ENCODE data around the gene HSPB1.

Gene HSPB1

DNA sequence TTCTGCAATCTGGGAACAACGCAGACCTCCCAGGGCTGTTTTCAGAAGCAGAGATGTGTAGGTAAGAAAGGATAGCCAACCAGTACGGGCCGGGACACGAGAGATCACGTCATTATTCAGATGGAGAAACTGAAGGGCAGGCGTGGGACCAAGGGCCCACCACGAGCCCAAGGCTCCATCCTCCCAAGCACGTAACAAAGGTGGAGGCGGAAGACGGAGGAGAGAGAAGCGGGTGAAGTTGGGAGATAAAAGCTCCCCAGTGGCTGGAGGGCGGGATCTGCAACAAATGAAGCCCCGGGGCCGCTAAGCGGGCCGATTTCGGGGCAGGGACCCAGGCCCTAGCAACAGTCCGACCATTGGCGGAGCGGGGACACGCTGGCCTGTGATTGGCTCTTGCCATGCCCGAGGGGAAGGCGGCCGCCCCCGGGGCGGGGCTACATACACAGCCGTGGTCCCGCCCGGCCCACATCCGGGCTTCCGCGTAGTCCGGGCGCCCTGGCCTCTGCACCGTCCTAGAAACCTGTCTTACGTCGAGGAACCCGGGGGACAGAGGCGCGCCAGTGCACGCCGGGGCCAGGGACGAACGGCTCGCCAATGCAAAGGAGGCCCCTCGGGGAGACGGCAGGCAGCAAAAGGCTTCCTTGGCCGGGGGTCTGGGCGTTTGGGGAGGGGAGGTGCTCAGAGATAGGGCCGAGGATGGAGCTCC, 15.5 kb downstream of the HSPB1 start (continued):
- TF ChIP-seq ZNF600 (tag by site-specific recombination; IDR thresholded peaks at IDR 0.05): no peak
- TF ChIP-seq SP2 (tag by site-specific recombination; IDR thresholded peaks at IDR 0.05): peak; percentile 96
- peak; percentile 77 for TF ChIP-seq ZNF366 (tag by site-specific recombination; conservative IDR thresholded peaks at IDR 0.05)
- no peak; the same call in 1 of the 2 replicates for TF ChIP-seq SCRT2 (tag by site-specific recombination; IDR thresholded peaks at IDR 0.05)
- TF ChIP-seq SALL2 (tag by site-specific recombination; IDR thresholded peaks at IDR 0.05; ENCODE audit: borderline replicate concordance): no peak
- no peak for TF ChIP-seq ZNF202 (tag by site-specific recombination; IDR thresholded peaks at IDR 0.05; ENCODE audit: borderline replicate concordance)

DNA sequence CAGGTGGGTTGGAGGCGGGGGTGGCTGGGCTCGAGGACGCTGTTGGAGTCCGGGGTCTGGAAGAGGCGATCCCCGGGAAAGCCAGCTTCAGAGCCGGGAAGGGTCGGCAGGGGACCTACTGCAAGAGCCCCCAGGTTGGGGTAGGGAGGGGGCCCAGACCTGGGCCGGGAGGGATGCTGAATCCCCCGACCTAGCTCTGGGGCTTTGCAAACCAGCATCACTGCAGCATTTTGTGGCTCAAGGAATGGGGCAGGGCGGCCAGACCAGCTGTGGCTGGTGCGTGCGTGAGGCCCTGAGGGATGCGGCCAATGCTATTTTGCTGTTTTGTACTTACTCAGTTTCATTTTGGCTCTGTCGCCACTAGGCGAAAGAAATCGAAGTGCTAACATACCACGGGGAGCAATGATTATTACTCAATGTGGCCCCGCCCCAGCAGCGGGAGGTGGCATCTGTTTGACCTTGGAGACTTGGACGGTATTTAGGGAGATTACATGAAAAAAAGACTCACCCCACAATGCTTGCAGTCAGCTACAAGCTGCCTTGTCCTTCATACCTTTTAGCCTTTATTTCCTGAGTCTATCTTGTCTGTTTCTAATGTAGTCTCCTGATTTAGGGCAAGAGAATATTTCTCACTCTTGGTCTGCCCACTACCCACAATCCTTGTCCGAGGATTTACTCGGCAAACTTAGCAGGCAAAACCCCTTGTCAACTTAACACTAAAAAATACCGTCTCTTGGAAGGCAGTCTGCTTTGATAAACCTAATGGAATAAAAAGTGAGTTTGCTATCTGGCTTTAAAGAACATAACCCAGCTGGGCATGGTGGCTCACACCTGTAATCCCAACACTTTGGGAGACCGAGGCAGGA, 16.2 kb downstream of the HSPB1 start:
- Histone ChIP-seq H3K4me1 (ENCODE audit: control insufficient read depth, insufficient read depth, low read length) (peaks cover 5% of the 10 kb centered on the region; the same call in 1 of the 2 replicates), H3K9me3 (ENCODE audit: control insufficient read depth, insufficient read depth, low read depth, low read length) (no peaks in the 10 kb centered on the region), H3K36me3 (ENCODE audit: control insufficient read depth in 2 of 2, insufficient read depth in 1 of 2, low read length in 2 of 2) (no peaks in the 10 kb centered on the region; a peak in 1 of 3 replicates), H3K4me3 (ENCODE audit: low read depth, low read length) (peak overlapping the region; percentile 55), H3K27ac (ENCODE audit: extremely low read depth, low read depth, low read length) (peak overlapping the region; percentile 61)
- CTCF ChIA-PET: interaction anchor here (0.9 to 2.1 kb wide), 4 partner anchors 39 to 140 kb away, joined by 3 to 7 read pairs (median 4); no protein-coding TSS in a partner anchor
- POLR2A ChIA-PET: interaction anchor here (0.6 to 2.3 kb wide), 16 partner anchors 9 to 403 kb away, joined by 3 to 24 read pairs (median 4); partner anchors contain the start of gene YWHAG
- TF ChIP-seq, protein P1, sequence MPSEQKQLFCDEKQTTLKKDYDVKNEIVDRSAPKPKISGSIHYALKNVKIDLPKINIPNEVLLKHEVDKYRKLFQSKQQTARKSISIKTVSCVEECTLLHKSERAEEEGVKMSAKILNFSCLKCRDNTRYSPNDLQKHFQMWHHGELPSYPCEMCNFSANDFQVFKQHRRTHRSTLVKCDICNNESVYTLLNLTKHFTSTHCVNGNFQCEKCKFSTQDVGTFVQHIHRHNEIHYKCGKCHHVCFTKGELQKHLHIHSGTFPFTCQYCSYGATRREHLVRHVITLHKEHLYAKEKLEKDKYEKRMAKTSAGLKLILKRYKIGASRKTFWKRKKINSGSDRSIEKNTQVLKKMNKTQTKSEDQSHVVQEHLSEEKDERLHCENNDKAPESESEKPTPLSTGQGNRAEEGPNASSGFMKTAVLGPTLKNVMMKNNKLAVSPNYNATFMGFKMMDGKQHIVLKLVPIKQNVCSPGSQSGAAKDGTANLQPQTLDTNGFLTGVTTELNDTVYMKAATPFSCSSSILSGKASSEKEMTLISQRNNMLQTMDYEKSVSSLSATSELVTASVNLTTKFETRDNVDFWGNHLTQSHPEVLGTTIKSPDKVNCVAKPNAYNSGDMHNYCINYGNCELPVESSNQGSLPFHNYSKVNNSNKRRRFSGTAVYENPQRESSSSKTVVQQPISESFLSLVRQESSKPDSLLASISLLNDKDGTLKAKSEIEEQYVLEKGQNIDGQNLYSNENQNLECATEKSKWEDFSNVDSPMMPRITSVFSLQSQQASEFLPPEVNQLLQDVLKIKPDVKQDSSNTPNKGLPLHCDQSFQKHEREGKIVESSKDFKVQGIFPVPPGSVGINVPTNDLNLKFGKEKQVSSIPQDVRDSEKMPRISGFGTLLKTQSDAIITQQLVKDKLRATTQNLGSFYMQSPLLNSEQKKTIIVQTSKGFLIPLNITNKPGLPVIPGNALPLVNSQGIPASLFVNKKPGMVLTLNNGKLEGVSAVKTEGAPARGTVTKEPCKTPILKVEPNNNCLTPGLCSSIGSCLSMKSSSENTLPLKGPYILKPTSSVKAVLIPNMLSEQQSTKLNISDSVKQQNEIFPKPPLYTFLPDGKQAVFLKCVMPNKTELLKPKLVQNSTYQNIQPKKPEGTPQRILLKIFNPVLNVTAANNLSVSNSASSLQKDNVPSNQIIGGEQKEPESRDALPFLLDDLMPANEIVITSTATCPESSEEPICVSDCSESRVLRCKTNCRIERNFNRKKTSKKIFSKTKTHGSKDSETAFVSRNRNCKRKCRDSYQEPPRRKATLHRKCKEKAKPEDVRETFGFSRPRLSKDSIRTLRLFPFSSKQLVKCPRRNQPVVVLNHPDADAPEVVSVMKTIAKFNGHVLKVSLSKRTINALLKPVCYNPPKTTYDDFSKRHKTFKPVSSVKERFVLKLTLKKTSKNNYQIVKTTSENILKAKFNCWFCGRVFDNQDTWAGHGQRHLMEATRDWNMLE (tag by site-specific recombination; conservative IDR thresholded peaks at IDR 0.05; ENCODE audit: low read depth): no peak
- TF ChIP-seq ZBTB21 (tag by site-specific recombination; IDR thresholded peaks at IDR 0.05) (no peak), ZFP69B (tag by site-specific recombination; IDR thresholded peaks at IDR 0.05) (no peak), SETDB1 (IDR thresholded peaks at IDR 0.05; ENCODE audit: insufficient read length, low read length) (no peak), ZBTB7A (tag by site-specific recombination; IDR thresholded peaks at IDR 0.05; ENCODE audit: low read depth) (no peak), GFI1B (tag by site-specific recombination; IDR thresholded peaks at IDR 0.05) (no peak), RBAK (tag by site-specific recombination; IDR thresholded peaks at IDR 0.05) (no peak), ZNF670 (tag by site-specific recombination; IDR thresholded peaks at IDR 0.05; ENCODE audit: low read depth) (no peak), ZFP41 (tag by site-specific recombination; IDR thresholded peaks at IDR 0.05; ENCODE audit: borderline replicate concordance) (no peak), ZNF530 (tag by site-specific recombination; IDR thresholded peaks at IDR 0.05; ENCODE audit: low read depth) (no peak), PRDM1 (tag by site-specific recombination; IDR thresholded peaks at IDR 0.05) (no peak), ZNF529 (tag by site-specific recombination; IDR thresholded peaks at IDR 0.05; ENCODE audit: insufficient replicate concordance) (no peak), ZNF792 (tag by site-specific recombination; IDR thresholded peaks at IDR 0.05) (no peak)
- TF ChIP-seq, protein P2, sequence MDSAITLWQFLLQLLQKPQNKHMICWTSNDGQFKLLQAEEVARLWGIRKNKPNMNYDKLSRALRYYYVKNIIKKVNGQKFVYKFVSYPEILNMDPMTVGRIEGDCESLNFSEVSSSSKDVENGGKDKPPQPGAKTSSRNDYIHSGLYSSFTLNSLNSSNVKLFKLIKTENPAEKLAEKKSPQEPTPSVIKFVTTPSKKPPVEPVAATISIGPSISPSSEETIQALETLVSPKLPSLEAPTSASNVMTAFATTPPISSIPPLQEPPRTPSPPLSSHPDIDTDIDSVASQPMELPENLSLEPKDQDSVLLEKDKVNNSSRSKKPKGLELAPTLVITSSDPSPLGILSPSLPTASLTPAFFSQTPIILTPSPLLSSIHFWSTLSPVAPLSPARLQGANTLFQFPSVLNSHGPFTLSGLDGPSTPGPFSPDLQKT (IDR thresholded peaks at IDR 0.05; ENCODE audit: borderline replicate concordance, low read depth, low read length): no peak
- TF ChIP-seq, protein P3, sequence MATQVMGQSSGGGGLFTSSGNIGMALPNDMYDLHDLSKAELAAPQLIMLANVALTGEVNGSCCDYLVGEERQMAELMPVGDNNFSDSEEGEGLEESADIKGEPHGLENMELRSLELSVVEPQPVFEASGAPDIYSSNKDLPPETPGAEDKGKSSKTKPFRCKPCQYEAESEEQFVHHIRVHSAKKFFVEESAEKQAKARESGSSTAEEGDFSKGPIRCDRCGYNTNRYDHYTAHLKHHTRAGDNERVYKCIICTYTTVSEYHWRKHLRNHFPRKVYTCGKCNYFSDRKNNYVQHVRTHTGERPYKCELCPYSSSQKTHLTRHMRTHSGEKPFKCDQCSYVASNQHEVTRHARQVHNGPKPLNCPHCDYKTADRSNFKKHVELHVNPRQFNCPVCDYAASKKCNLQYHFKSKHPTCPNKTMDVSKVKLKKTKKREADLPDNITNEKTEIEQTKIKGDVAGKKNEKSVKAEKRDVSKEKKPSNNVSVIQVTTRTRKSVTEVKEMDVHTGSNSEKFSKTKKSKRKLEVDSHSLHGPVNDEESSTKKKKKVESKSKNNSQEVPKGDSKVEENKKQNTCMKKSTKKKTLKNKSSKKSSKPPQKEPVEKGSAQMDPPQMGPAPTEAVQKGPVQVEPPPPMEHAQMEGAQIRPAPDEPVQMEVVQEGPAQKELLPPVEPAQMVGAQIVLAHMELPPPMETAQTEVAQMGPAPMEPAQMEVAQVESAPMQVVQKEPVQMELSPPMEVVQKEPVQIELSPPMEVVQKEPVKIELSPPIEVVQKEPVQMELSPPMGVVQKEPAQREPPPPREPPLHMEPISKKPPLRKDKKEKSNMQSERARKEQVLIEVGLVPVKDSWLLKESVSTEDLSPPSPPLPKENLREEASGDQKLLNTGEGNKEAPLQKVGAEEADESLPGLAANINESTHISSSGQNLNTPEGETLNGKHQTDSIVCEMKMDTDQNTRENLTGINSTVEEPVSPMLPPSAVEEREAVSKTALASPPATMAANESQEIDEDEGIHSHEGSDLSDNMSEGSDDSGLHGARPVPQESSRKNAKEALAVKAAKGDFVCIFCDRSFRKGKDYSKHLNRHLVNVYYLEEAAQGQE (tag by site-specific recombination; IDR thresholded peaks at IDR 0.05): no peak
- TF ChIP-seq, protein P4, sequence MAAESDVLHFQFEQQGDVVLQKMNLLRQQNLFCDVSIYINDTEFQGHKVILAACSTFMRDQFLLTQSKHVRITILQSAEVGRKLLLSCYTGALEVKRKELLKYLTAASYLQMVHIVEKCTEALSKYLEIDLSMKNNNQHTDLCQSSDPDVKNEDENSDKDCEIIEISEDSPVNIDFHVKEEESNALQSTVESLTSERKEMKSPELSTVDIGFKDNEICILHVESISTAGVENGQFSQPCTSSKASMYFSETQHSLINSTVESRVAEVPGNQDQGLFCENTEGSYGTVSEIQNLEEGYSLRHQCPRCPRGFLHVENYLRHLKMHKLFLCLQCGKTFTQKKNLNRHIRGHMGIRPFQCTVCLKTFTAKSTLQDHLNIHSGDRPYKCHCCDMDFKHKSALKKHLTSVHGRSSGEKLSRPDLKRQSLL (tag by site-specific recombination; IDR thresholded peaks at IDR 0.05): no peak
